CMK (cell line): Measurements from ENCODE around the gene EIF3C.
"Not testable (repeated sequence)": the region's sequence is repeated elsewhere in the genome, so short reads cannot be mapped to it uniquely, and the experiment has no call there.

Experiments
- DNase-seq: peaks from one replicate; pipeline ENCODE4 v3.0.0-alpha.2; 2010; ENCODE audit warnings: low read depth

EIF3C gene, protein sequence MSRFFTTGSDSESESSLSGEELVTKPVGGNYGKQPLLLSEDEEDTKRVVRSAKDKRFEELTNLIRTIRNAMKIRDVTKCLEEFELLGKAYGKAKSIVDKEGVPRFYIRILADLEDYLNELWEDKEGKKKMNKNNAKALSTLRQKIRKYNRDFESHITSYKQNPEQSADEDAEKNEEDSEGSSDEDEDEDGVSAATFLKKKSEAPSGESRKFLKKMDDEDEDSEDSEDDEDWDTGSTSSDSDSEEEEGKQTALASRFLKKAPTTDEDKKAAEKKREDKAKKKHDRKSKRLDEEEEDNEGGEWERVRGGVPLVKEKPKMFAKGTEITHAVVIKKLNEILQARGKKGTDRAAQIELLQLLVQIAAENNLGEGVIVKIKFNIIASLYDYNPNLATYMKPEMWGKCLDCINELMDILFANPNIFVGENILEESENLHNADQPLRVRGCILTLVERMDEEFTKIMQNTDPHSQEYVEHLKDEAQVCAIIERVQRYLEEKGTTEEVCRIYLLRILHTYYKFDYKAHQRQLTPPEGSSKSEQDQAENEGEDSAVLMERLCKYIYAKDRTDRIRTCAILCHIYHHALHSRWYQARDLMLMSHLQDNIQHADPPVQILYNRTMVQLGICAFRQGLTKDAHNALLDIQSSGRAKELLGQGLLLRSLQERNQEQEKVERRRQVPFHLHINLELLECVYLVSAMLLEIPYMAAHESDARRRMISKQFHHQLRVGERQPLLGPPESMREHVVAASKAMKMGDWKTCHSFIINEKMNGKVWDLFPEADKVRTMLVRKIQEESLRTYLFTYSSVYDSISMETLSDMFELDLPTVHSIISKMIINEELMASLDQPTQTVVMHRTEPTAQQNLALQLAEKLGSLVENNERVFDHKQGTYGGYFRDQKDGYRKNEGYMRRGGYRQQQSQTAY

DNA sequence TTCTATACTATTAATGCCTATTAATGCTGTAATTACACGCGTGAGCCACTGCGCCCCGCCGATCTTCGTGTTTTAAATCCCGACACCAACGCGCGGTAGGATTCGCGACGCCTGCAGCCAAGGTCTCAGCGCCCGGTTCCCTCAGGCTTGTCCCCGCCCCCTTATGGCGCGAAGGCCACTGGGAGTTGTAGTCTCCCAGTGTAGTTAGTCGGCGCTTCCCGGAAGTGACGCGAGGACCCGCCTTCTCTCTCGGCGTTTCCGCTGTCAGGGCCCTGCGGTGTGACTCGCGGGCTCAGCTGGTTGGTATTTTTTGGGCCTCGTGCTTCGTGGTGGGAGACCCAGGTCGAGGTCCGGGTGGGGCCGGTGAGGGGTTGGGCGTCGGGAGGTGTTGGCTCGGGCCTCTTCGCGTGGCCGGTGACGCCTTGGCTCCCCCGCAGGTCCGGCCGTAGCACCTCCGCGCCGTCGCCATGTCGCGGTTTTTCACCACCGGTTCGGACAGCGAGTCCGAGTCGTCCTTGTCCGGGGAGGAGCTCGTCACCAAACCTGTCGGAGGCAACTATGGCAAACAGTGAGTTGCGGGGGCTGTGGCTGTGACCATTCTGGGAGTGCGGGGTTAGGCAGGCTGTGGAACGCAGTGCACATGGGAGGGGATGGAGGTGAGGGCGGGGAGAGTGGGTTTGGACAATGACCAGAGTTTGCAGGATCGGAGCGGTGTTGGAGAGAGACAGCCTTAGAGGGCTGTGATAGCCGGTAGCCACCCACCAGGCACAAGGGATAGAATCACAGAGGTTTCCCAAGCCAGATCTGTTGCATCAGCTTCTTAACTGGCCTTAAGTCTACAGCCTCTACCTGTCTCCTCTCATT is at the start of gene EIF3C:
TSS of gene EIF3C (plus strand) at position 245 of the 864 bp plus-strand sequence. CDS start at position 468, 223 bp downstream.
- not testable (repeated sequence) for DNase-seq

DNA sequence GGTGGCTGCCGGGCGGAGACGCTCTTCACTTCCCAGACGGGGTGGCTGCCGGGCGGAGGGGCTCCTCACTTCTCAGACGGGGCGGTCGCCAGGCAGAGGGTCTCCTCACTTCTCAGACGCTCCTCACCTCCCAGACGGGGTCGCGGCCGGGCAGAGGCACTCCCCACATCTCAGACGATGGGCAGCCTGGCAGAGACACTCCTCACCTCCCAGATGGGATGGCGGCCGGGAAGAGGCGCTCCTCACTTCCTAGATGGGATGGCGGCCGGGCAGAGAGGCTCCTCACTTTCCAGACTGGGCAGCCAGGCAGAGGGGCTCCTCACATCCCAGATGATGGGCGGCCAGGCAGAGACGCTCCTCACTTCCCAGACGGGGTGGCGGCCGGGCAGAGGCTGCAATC is 45.0 kb upstream of the EIF3C start:
- not testable (repeated sequence) for DNase-seq

DNA sequence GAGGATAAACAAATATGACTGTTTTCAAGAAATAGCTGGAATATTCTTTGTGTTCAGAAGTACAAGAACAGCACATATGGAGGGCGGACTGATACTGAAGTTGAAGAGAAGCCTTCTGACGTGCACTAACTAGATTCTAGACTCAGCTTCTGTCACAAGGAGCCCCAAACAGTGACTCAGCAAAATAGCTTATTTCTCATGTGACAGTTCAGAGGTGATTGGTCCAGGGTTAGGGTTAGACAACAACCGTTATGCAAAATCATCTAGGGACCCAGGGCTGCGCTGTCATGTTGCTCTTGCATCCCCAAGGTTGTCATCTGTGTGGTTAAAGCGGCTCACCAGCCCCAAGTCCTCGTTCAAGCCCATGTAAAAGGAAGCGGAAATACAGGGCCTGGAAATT is 43.8 kb upstream of the EIF3C start:
- not testable (repeated sequence) for DNase-seq

DNA sequence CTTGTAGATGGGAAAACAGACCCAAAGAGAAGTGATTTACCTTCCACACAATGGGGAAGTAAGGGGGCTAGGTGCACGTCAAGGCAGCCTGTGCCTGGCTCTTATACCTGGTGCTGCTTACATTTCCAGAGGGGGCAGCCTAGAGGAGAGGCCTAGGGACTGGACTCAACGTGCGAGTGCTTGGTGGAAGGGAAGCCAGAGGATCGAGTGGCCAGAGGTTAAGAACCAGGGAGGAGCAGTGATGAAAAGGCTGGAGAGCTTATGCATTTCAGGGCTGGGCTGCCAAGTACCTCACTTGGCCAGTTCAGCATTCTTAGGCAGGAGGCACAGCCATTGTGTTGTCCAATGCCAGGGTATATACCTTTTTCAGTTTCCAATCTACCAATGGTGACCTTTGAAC is 43.1 kb upstream of the EIF3C start:
- not testable (repeated sequence) for DNase-seq

DNA sequence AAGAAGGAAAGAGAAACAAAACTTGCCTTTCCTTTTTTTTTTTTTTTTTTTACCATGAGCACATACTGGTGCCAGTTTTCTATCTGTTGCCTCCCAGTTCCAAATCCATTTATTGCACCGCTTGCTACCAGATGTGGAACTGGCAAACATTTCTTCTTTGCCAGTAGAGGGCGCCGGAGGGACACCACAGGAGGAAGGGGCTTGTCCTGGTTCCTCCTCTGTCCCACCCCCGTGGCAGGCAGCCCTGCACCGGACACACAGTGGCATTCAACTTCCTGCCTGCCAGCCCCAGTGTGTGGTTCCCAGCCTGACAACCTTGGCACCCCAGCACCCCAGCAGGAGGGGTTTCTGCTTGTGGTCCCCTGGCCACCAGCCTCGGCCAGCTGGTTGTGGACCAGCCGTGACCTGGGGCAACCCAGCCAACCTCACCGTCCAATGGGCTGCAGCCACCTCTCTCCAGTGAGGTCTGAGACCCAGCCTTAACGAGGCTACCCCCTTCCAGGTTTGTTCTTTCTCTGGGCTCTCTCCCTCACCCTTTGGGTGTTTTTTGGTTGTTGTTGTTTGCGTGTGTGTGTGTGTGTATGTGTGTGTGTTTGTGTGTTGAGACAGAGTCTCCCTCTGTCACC is 22.8 kb upstream of the EIF3C start:
- not testable (repeated sequence) for DNase-seq

DNA sequence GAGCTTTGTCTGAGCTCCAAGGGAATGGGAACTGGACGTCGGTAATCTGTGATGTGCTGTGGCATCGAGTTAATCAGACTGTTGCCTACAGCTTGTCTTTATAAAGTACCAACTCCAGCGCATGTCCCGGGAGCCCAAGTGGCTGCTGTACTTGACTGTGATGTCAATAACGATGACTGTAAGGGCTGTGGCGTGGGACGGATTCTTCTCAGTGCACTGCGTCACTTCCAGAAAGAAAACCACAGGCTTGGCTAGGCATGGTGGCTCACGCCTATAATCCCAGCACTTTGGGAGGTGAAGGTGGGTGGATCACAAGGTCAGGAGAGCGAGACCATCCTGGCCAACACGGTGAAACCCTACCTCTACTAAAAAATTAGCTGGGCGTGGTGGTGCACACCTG is 21.8 kb upstream of the EIF3C start:
- DNase-seq = not testable (repeated sequence)

DNA sequence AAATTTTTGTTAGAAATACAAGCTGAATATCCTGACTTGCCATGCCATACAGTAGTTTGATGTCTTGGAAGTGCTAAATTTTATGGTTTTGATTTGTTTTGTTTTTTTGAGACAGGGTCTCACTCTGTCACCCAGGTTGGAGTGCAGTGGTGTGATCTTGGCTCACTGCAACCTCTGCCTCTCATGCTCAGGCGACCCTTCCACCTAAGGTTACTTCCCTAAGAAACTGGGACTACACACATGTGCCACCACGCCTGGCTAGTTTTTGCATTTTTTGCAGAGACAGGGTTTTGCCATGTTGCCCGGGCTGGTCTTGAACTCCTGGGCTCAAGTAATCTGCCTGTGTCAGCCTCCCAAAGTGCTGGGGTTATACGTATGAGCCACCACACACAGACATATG is 19.5 kb upstream of the EIF3C start:
- DNase-seq = not testable (repeated sequence)

DNA sequence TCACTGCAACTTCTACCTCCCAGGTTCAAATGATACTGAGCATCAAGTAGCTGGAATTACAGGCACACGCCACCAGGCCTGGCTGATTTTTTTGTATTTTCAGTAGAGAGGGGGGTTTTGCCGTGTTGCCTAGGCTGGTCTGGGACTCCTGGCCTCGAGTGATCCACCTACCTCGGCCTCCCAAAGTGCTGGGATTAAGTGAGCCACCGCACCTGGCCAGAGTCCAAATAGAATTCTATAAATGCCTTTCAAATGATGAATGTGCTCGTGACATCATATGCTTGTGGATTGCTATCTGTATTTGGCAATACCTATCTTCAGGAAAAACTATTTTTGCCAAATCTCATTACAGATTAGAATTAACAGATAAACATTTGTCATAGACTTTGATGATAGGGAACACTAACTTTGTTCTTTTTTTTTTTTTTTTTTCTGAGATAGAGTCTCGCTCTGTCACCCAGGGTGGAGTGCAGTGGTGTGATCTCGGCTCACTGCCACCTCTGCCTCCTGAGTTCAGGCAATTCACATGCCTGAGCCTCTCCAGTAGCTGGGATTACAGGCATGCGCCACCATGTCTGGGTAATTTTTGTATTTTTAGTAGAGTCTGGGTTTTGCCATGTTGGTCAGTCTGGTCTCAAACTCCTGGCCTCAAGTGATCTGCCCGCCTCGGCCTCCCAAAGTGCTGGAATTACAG is 17.9 kb upstream of the EIF3C start:
- not testable (repeated sequence) for DNase-seq

DNA sequence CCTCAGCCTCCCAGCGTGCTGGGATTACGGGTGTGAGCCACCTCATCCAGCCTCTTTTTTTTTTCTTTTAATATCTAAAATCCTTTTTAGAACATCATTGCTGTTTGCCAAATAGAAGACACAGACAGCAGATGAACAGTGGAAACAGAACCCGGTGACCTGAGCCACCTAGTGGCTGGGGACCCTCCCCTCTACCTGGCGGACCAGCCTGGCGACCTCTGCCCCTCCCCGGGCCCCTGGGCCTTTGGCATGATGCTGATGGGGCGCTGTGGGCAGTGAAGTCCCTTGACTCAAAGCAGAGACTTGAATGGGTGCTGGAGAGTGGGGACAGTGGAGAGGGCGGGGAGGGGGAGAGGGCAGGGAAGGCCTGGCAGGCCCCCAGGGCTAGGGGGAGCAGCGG is 11.5 kb upstream of the EIF3C start:
- not testable (repeated sequence) for DNase-seq

DNA sequence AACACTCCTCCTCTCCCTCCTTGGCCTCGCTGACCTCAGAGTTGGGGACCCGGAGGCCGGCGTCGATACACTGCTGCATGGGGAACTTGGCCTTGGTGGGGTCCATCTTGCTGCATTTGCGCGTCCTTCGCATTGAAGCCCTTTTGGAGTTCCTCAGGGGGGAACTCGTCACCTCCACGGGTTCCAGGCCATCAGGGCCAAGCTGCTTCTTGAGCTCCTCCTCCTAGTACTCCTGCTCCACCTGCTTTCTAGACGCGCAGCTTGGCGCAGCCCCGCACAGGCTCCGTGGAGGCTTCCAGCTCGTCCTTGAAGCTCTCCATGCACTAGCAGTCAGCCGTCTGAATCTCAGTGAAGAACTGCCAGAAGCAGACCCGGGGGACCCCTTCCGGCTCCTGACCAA is 10.9 kb upstream of the EIF3C start:
- not testable (repeated sequence) for DNase-seq

DNA sequence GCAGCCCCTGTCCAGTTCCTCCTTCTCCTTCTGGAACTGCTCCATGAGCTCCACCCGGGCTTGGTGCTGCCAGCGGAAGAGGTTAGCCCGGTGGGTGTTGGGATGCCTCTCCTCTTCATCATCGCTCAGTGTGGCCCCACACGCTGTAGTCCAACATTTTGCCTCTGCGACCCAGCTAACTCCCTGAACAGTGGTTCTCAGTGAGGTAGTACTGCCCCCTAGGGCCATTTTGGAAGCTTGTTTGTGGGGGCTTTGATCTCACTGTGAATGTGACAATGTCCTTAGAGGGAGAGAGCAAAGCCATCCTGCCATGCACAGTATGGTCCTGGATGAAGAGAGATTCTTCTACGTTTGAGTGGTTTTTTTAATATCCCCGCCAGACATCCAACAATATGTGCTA is 9.9 kb upstream of the EIF3C start:
- DNase-seq = not testable (repeated sequence)

DNA sequence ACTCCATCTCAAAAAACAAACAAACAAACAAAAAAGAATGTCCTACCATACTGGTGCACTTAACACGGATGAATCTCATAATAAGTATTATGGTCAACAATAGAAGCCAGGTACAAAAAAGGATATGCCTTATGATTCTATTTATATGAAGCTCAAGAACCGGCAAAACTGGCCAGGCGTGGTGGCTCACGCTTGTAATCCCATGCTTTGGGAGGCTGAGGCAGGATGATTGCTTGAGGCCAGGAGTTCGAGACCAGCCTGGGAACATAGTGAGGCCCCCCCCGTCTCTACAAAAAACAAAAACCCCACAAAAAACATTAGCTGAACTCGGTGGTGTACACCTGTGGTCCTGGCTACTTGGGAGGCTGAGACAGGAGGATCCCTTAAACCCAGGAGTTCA is 7.0 kb upstream of the EIF3C start:
- DNase-seq = not testable (repeated sequence)

DNA sequence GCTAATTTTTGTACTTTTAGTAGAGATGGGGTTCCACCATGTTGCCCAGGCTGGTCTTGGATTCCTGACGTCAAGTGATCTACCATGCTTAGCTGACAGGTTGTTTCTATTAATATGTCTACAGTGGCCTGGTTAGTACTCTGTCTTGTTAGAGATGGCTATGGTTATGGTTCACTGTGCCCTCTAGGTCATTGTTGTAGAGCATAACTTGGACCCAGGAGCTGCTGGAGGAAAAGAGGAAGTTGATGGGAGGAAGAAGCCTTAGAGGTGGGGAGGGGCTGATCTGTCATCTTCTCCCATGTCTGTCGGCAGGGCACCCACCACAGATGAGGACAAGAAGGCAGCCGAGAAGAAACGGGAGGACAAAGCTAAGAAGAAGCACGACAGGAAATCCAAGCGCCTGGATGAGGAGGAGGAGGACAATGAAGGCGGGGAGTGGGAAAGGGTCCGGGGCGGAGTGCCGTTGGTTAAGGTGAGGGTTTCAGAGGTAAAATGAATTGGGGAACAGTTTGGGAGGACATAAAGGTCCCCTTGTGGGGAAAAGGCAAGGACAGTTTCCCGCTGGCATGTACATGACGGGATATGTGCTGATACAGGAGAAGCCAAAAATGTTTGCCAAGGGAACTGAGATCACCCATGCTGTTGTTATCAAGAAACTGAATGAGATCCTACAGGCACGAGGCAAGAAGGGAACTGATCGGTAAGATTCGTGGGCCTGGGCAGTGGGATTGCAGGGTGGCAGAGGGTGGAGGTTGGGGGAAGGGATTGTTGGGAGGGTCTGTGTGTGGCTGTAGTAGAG is 11.8 kb downstream of the EIF3C start:
- DNase-seq = not testable (repeated sequence)

DNA sequence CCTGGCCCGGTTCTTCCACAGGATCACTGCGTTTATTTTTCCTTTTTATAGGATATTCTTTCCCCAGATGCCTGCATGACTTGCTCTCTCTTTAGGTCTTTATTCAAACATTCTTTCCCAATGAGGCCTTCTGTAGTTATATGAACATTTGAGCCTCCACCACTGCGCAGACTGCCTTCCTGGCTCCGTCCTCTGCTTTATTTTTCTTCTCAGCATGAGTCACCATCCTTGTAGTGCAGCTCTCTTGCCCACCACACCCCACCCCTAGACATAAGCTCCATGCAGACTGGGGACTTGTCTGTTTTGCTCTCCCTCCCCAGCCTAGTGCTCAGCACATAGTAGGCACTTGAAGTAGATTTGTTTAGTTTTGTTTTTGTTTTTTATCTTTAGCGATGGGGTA is 20.0 kb downstream of the EIF3C start:
- not testable (repeated sequence) for DNase-seq

DNA sequence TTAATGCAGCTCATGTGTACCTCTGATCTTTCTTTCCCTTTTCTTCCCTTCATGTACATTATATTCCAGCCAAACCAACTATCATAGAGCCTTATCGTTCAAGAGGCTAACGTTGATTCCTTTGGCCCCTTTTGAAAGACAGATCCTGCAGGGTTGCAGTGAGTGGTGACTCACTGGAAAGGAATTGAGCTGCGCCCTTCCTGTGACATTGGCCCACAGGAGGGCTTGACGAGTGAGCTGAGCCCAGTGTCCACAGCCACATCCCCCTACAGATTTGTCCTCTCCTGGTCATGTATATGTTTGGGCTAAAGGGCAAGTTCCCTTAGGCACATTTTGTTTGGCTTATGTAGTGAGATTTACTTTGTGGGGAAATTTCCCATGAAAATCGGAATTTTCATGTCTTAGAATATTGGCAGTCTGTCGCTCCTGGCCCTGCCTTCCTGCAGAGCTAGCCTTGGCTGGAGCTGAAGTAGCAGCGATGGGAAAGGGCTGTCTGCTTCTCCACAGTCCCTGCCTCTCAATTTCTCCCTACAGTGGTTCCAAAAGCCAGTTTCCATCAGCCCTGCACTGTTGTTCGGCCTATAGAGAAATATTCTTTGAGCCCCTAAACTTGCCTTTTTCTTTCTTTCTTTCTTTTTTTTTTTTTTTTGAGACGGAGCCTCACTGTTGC is 21.3 kb downstream of the EIF3C start:
- not testable (repeated sequence) for DNase-seq

DNA sequence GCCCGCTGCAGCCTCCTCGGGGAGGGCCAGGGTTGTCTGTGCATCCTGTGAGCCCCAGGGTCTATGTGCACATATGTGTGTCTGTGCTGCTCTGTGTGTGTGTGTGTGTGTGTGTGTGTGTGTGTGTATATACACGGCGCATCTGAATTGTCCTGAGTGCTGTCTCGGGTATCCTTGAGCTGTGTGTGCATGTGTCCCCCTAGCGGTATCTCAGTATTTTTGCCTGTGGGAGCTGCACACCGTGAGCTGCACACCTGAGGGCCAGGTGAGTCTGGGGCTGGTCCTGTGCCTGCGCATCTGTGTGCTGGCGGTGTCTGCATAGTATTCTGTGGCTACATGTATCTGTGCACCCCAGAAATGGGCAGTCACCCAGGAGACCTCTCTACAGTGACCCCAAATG is 28.5 kb downstream of the EIF3C start:
- not testable (repeated sequence) for DNase-seq

DNA sequence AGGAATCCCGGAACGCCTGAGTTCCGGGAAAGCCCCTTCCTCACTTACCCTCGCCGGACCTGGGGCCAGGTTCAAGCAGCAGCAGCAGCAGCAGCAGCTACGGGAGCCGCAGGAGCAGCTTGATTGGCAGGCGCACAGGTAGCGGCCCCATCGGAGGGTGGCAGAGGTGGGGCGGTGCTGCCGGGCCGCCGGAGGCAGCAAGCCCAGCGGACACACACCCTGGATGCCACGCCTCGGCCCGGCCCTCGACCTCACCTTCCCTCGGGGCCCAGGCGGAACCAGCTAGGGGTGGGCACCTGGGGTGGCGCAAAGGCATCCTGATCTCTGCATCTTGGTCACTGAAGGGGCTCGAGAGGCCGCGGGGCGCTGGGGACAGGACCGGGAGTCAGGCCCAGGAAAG is 29.4 kb downstream of the EIF3C start:
- DNase-seq = not testable (repeated sequence)

DNA sequence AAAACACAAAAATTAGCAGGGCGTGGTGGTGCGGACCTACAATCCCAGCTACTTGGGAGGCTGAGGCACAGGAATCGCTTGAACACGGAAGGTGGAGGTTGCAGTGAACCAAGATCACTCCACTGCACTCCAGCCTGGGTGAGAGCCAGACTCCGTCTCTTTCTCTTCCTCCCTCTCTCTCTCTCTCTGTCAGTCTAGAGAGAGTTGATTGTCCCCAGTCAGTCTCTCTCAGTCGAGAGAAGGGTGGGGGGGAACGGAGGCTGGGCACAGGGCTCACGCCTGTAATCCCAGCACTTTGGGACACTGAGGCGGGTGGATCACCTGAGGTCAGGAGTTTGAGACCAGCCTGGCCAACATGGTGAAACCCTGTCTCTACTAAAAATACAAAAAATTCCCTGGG is 30.0 kb downstream of the EIF3C start:
- DNase-seq = not testable (repeated sequence)

DNA sequence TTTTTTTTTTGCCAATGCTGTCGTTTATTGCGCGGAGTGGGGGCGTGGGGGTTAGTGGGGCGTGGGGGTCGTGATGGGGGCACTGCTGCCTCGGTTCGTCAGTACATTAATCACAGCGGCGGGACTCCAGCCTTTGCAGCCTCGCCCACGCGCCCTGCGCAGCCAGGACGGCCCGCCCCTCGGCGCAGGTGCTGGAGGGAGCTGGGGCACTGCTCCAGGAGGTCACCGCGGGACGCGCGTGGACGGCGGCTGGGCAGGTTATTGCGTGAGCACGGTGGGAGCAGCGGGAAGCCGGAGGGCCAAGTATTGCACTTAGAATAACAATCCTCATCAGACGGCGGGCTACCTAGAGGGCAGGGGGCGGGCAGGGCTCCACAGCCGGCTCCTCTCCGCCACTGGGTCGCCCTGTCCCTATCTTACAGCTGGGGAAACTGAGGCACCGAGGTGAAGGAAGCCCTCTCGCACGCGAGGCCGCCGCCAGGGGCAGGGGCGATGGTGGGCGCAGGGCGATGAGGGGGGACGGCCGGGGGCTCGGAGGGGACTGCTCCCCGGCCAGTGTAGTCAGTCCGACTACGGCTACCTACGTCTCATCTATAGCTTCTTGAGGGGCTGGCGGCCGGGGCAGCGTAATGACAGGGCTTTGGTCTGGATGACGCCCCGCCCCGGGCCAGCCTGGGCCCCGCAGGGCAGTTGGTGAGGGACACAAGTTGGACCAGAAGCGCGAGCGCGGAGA is 35.5 kb downstream of the EIF3C start:
- DNase-seq = not testable (repeated sequence)
